H1 (cell line): ENCODE measurements around the gene CIAO3. TPM values are rescaled to one million over a fixed set of nuclear protein-coding genes. Genes with fewer than 3 reads are reported as not detected.

Experiments
- CTCF ChIA-PET: fragments of 300-600 bp; sonication (Branson Sonifier 250); formaldehyde crosslinking; loops from one replicate; lab custom pipeline; 2021; ENCODE audit not compliant: partially characterized antibody; lab: Charles Lee
- POLR2A ChIA-PET: fragments of 300-600 bp; sonication (Branson Sonifier 250); formaldehyde crosslinking; loops from one replicate; lab custom pipeline; 2021; ENCODE audit warnings: inconsistent platforms; ENCODE audit not compliant: partially characterized antibody; lab: Charles Lee
- DNase-seq, 2 experiments: peaks; one replicate each; pipeline versions ENCODE4 v3.0.0 to v3.0.0-alpha.2; 2010 to 2022; ENCODE audit warnings: low spot score in 2 of 2, low read depth in 1 of 2, mixed read lengths in 1 of 2
- FAIRE-seq: peaks from 2 replicates; lab custom pipeline; 2011; peaks lifted over from hg19 to GRCh38; lab: Jason Lieb, UNC
- H2AFZ ChIP-seq: 2 replicates; pipeline ENCODE4 v1.8.1; 2012; ENCODE audit warnings: low read length, inconsistent platforms
- H2AK5ac ChIP-seq: 2 replicates; pipeline ENCODE4 v1.6.1; 2013; ENCODE audit warnings: low read depth, low read length
- H2BK120ac ChIP-seq: replicated peaks from 2 replicates; pipeline ENCODE3; 2013; ENCODE audit warnings: low read depth, low read length, inconsistent platforms
- H2BK12ac ChIP-seq: 2 replicates; pipeline ENCODE4 v1.6.1; 2013; ENCODE audit warnings: low read depth, low read length
- H2BK15ac ChIP-seq: 2 replicates; pipeline ENCODE4 v1.6.1; 2013; ENCODE audit warnings: low read length
- H2BK20ac ChIP-seq: 2 replicates; pipeline ENCODE4 v1.6.1; 2013; ENCODE audit warnings: low read length
- H2BK5ac ChIP-seq: 2 replicates; pipeline ENCODE4 v1.6.1; 2013; ENCODE audit warnings: low read depth, low read length
- H3K14ac ChIP-seq: 2 replicates; pipeline ENCODE4 v1.6.1; 2013; ENCODE audit warnings: inconsistent platforms; ENCODE audit not compliant: insufficient read length
- H3K18ac ChIP-seq: 2 replicates; pipeline ENCODE4 v1.6.1; 2013; ENCODE audit warnings: low read length; ENCODE audit errors: extremely low read depth
- H3K23ac ChIP-seq: 2 replicates; pipeline ENCODE4 v1.6.1; 2013; ENCODE audit warnings: inconsistent platforms; ENCODE audit not compliant: insufficient read length
- H3K23me2 ChIP-seq: 2 replicates; pipeline ENCODE4 v1.6.1; 2013; ENCODE audit warnings: low read depth, low read length
- H3K27ac ChIP-seq: 2 replicates; pipeline ENCODE4 v1.6.1; 2011; ENCODE audit warnings: low read depth, low read length, inconsistent platforms
- H3K27me3 ChIP-seq, 4 experiments: replicated peaks in 1 of 4; 1 replicate in 1 of 4; 2 replicates in 3 of 4; pipeline versions ENCODE4 v1.6.1 to v1.8.1; 2011 to 2013; ENCODE audit warnings: low read length in 3 of 4, mild to moderate bottlenecking in 3 of 4, inconsistent platforms in 2 of 4, mixed read lengths in 2 of 4, moderate library complexity in 1 of 4; ENCODE audit not compliant: control insufficient read depth in 3 of 4, insufficient read depth in 3 of 4; ENCODE audit errors: extremely low read depth in 1 of 4
- H3K36me3 ChIP-seq, 4 experiments: 2 replicates each; pipeline versions ENCODE4 v1.6.1 to v1.8.1; 2011 to 2013; ENCODE audit warnings: mild to moderate bottlenecking in 4 of 4, low read length in 3 of 4, moderate library complexity in 2 of 4, control low read depth in 1 of 4, inconsistent platforms in 1 of 4; ENCODE audit not compliant: insufficient read depth in 4 of 4, control insufficient read depth in 2 of 4
- H3K4ac ChIP-seq: replicated peaks from 2 replicates; pipeline ENCODE3; 2013; ENCODE audit warnings: low read length, low read depth, mixed read lengths, inconsistent platforms; ENCODE audit not compliant: insufficient read length
- H3K4me1 ChIP-seq, 4 experiments: replicated peaks in 1 of 4; 1 replicate in 1 of 4; 2 replicates in 3 of 4; pipeline versions ENCODE4 v1.6.1 to v1.8.1; 2011 to 2013; ENCODE audit warnings: low read length in 3 of 4, inconsistent platforms in 2 of 4, mixed read lengths in 1 of 4; ENCODE audit not compliant: insufficient read depth in 4 of 4, control insufficient read depth in 3 of 4
- H3K4me2 ChIP-seq, 2 experiments: 2 replicates each; pipeline versions ENCODE4 v1.6.1 to v1.8.1; 2011 to 2013; ENCODE audit warnings: low read depth in 2 of 2, low read length in 2 of 2, control low read depth in 1 of 2, inconsistent platforms in 1 of 2, mild to moderate bottlenecking in 1 of 2; ENCODE audit not compliant: insufficient read depth in 1 of 2
- H3K4me3 ChIP-seq, 4 experiments: fragments of 200-600, 300-600 bp in 1 of 4; sonication (generic), shearing (Covaris generic), sonication (Bioruptor Twin) in 1 of 4; 2 replicates each; pipeline versions ENCODE4 v1.5.1 to v1.8.1; 2011 to 2016; ENCODE audit warnings: low read length in 4 of 4, low read depth in 3 of 4, control low read depth in 2 of 4, inconsistent platforms in 2 of 4, mild to moderate bottlenecking in 2 of 4, mixed read lengths in 1 of 4, moderate library complexity in 1 of 4; ENCODE audit not compliant: insufficient read depth in 2 of 4; ENCODE audit errors: extremely low read depth in 1 of 4
- H3K56ac ChIP-seq: replicated peaks from 2 replicates; pipeline ENCODE3; 2013; ENCODE audit warnings: low read depth, mild to moderate bottlenecking, mixed read lengths, low read length, inconsistent platforms; ENCODE audit not compliant: insufficient read length
- H3K79me1 ChIP-seq: 2 replicates; pipeline ENCODE4 v1.6.1; 2013; ENCODE audit warnings: low read depth, low read length, control low read depth
- H3K79me2 ChIP-seq, 2 experiments: 2 replicates each; pipeline versions ENCODE4 v1.6.1 to v1.8.1; 2012 to 2013; ENCODE audit warnings: low read length in 2 of 2, mild to moderate bottlenecking in 2 of 2, inconsistent platforms in 1 of 2; ENCODE audit not compliant: insufficient read depth in 2 of 2, control insufficient read depth in 1 of 2
- H3K9ac ChIP-seq, 4 experiments: replicated peaks in 1 of 4; 1 replicate in 1 of 4; 2 replicates in 3 of 4; pipeline versions ENCODE4 v1.6.1 to v1.8.1; 2011 to 2013; ENCODE audit warnings: low read depth in 3 of 4, low read length in 3 of 4, control low read depth in 2 of 4, mild to moderate bottlenecking in 2 of 4, moderate library complexity in 2 of 4, inconsistent platforms in 1 of 4; ENCODE audit errors: extremely low read depth in 1 of 4
- H3K9me3 ChIP-seq, 2 experiments: 2 replicates each; pipeline versions ENCODE4 v1.6.1 to v1.8.1; 2012 to 2013; ENCODE audit warnings: mild to moderate bottlenecking in 2 of 2, moderate library complexity in 2 of 2, control low read depth in 1 of 2, inconsistent platforms in 1 of 2, low read depth in 1 of 2, low read length in 1 of 2, mixed read lengths in 1 of 2; ENCODE audit not compliant: insufficient read depth in 2 of 2
- H4K20me1 ChIP-seq, 2 experiments: replicated peaks in 1 of 2; 2 replicates each; pipeline versions ENCODE3 to v1.8.1; 2011 to 2013; ENCODE audit warnings: inconsistent platforms in 2 of 2, low read length in 2 of 2, mild to moderate bottlenecking in 1 of 2; ENCODE audit not compliant: insufficient read depth in 2 of 2, control insufficient read depth in 1 of 2
- H4K5ac ChIP-seq: 2 replicates; pipeline ENCODE4 v1.6.1; 2013; ENCODE audit warnings: low read length, low read depth, mixed read lengths, inconsistent platforms; ENCODE audit not compliant: insufficient read length
- H4K8ac ChIP-seq: 2 replicates; pipeline ENCODE4 v1.8.0; 2013; ENCODE audit warnings: mild to moderate bottlenecking, moderate library complexity, low read length, inconsistent platforms; ENCODE audit not compliant: insufficient read depth; ENCODE audit errors: extremely low read depth
- H4K91ac ChIP-seq: replicated peaks from 2 replicates; pipeline ENCODE3; 2013; ENCODE audit warnings: low read length, mixed read lengths, inconsistent platforms; ENCODE audit not compliant: insufficient read length
- ASH2L ChIP-seq: fragments of 200-600, 300-600 bp; sonication (generic); IDR thresholded peaks from one replicate; pipeline ENCODE4 v1.7.1; 2017; ENCODE audit warnings: low read length
- CHD2 ChIP-seq: IDR thresholded peaks from 2 replicates; pipeline ENCODE4 v1.6.1; 2012; ENCODE audit warnings: low read length, improper control_type of control experiment
- CTCF ChIP-seq, 3 experiments: IDR thresholded peaks; 1 replicate in 2 of 3; 2 replicates in 1 of 3; pipeline versions ENCODE4 v1.5.1 to v1.6.1; 2011; ENCODE audit warnings: low read length in 3 of 3, mild to moderate bottlenecking in 3 of 3, inconsistent platforms in 2 of 3, low read depth in 1 of 3, moderate library complexity in 1 of 3; ENCODE audit not compliant: insufficient read depth in 1 of 3; ENCODE audit errors: control extremely low read depth in 1 of 3
- HDAC2 ChIP-seq, 2 experiments: fragments of 300-600 bp in 1 of 2; sonication (generic) in 1 of 2; IDR thresholded peaks; 2 replicates each; pipeline ENCODE4 v1.6.1; 2011 to 2012; ENCODE audit warnings: low read depth in 2 of 2, low read length in 2 of 2, mild to moderate bottlenecking in 2 of 2, moderate library complexity in 2 of 2, borderline replicate concordance in 1 of 2, inconsistent platforms in 1 of 2
- HDAC6 ChIP-seq: IDR thresholded peaks from one replicate; pipeline ENCODE4 v1.7.1; 2012; ENCODE audit warnings: low read depth, mild to moderate bottlenecking, inconsistent platforms, low read length, moderate library complexity
- MAFK ChIP-seq: IDR thresholded peaks from 2 replicates; pipeline ENCODE4 v1.6.1; 2012; ENCODE audit warnings: low read depth, mild to moderate bottlenecking, improper control_type of control experiment, low read length
- POLR2A ChIP-seq, 2 experiments: IDR thresholded peaks; 1 replicate in 1 of 2; 2 replicates in 1 of 2; pipeline ENCODE4 v1.6.1; 2011; ENCODE audit warnings: low read depth in 2 of 2, low read length in 2 of 2, mild to moderate bottlenecking in 2 of 2; ENCODE audit errors: control extremely low read depth in 1 of 2
- SRF ChIP-seq: IDR thresholded peaks from 2 replicates; pipeline ENCODE4 v1.6.1; 2011; ENCODE audit warnings: mild to moderate bottlenecking, low read depth, low read length, moderate library complexity
- TCF12 ChIP-seq: IDR thresholded peaks from 2 replicates; pipeline ENCODE4 v1.6.1; 2011; ENCODE audit warnings: low read depth, mild to moderate bottlenecking, low read length
- USF2 ChIP-seq: IDR thresholded peaks from 2 replicates; pipeline ENCODE4 v1.6.1; 2011; ENCODE audit warnings: low read length, improper control_type of control experiment
- WGBS, 2 experiments: shearing (Covaris generic) in 1 of 2; methylation state at CpG; one replicate each; pipeline versions ENCODE4 v1.1.6 to v1.1.7; 2013 to 2015; ENCODE audit warnings: low lambda C conversion rate in 2 of 2, mixed read lengths in 2 of 2, inconsistent platforms in 1 of 2, low coverage in 1 of 2, missing lambda C conversion rate in 1 of 2; ENCODE audit not compliant: insufficient replicate concordance in 2 of 2, insufficient coverage in 1 of 2, insufficient read length in 1 of 2; ENCODE audit errors: extremely low coverage in 1 of 2, missing lambda C conversion rate in 1 of 2; 5-methylcytosine and 5-hydroxymethylcytosine counted together
- polyA plus RNA-seq, 7 experiments: library from polyadenylated mRNA; depleted of rRNA in 3 of 7; stranded (reverse) in 5 of 7; unstranded in 2 of 7; fragments of >200 nt in 5 of 7; fragments of 200-250 nt in 2 of 7; gene quantifications; 1 replicate in 5 of 7; 2 replicates in 1 of 7; 4 replicates in 1 of 7; pipeline versions ENCODE4 v1.2.1 to v1.2.3, GENCODE V29; 2011 to 2013; ENCODE audit warnings: missing spikeins in 2 of 7, mixed read lengths in 2 of 7
- total RNA-seq: library from RNA; stranded (reverse); fragmentation: NEBNext Ultra II Directional; extraction: Animal tissue kit (Norgen Biotek cat#: 25700); gene quantifications from 2 replicates; pipeline ENCODE4 v1.2.1, GENCODE V29; 2021

The CIAO3 gene
- total and polyA plus RNA-seq, 2 of the 8 experiments (the other 6 are each of a cell fraction or from before 2014, with no cell fraction given) = 20.0 to 20.4 TPM

GRCh38 chr16:685967-686366, 54.8 kb downstream of the CIAO3 start:
- Histone ChIP-seq H3K23me2 (peaks cover 15% of the 10 kb centered on the region), H3K36me3 (peaks cover 4 to 28% (median 15%) of the 10 kb centered on the region in 4 experiments; a peak in 7 of 8 replicates), H3K4me3 (no peak overlapping the region), H2BK15ac (no peak overlapping the region), H4K91ac (no peak overlapping the region), H3K4ac (no peak overlapping the region), H3K27me3 (peaks cover 0 to 2% (median under 1%) of the 10 kb centered on the region in 4 experiments; a peak in 1 of 7 replicates), H3K23ac (no peak overlapping the region), H3K9me3 (no peaks in the 10 kb centered on the region), H3K9ac (no peak overlapping the region), H3K18ac (no peak overlapping the region), H3K56ac (no peak overlapping the region), H3K14ac (no peak overlapping the region), H2BK120ac (no peak overlapping the region), H3K27ac (no peak overlapping the region), H2AFZ (no peak overlapping the region), H4K20me1 (peaks cover 4 to 33% of the 10 kb centered on the region in 2 experiments), H2BK20ac (no peak overlapping the region), H2BK12ac (no peak overlapping the region), H4K8ac (no peak overlapping the region), H2BK5ac (no peak overlapping the region), H3K79me2 (peaks cover 0 to 11% of the 10 kb centered on the region in 2 experiments; a peak in 1 of 4 replicates), H2AK5ac (no peak overlapping the region), H4K5ac (no peak overlapping the region), H3K4me1 (peaks cover 0 to 21% (median 15%) of the 10 kb centered on the region in 4 experiments; a peak in 5 of 7 replicates), H3K4me2 (no peak overlapping the region), H3K79me1 (peaks cover 10% of the 10 kb centered on the region)
- ChIA-PET POLR2A (interaction anchor here (0.8 to 2.5 kb wide), 10 partner anchors 10 to 98 kb away, joined by 3 to 6 read pairs (median 4); partner anchors contain the start of genes RHBDL1 and RHOT2), CTCF (interaction anchor here (0.6 to 6.0 kb wide), 18 partner anchors 10 to 315 kb away, joined by 3 to 75 read pairs (median 3); partner anchors contain the start of genes FBXL16, RHBDL1, RHOT2 and WDR90)
- DNase-seq (peak in 1 of 2 experiments; percentile 78), FAIRE-seq (no peak)
- WGBS, 2 experiments = 84% methylated on average over 10 of the region's 10 CpGs; no CpG with 5 or more reads in 1 of the 2 experiments
- TF ChIP-seq HDAC2 (IDR thresholded peaks at IDR 0.05; ENCODE audit: borderline replicate concordance in 1 of 2, low read depth in 2 of 2, low read length in 2 of 2) = no peak
- TF ChIP-seq POLR2A (IDR thresholded peaks at IDR 0.05; ENCODE audit: control extremely low read depth in 1 of 2, low read depth in 2 of 2, low read length in 2 of 2) = no peak
- no peak for TF ChIP-seq TCF12
- no peak for TF ChIP-seq USF2
- TF ChIP-seq CHD2 = no peak
- TF ChIP-seq MAFK = no peak
- TF ChIP-seq CTCF (IDR thresholded peaks at IDR 0.05; ENCODE audit: control extremely low read depth in 1 of 3, insufficient read depth in 1 of 3, low read depth in 1 of 3, low read length in 3 of 3) = peak in 2 of 3 experiments; percentile 52 to 80; a peak in 3 of 4 replicates
- no peak for TF ChIP-seq ASH2L
- no peak for TF ChIP-seq HDAC6
- TF ChIP-seq SRF = no peak
